ENCODE data around the gene NUMA1. TPM values are rescaled to one million over a fixed set of nuclear protein-coding genes. Genes with fewer than 3 reads are reported as not detected.

The NUMA1 gene
- total RNA-seq, 1 experiment from 2014 or later: 109 TPM

DNA sequence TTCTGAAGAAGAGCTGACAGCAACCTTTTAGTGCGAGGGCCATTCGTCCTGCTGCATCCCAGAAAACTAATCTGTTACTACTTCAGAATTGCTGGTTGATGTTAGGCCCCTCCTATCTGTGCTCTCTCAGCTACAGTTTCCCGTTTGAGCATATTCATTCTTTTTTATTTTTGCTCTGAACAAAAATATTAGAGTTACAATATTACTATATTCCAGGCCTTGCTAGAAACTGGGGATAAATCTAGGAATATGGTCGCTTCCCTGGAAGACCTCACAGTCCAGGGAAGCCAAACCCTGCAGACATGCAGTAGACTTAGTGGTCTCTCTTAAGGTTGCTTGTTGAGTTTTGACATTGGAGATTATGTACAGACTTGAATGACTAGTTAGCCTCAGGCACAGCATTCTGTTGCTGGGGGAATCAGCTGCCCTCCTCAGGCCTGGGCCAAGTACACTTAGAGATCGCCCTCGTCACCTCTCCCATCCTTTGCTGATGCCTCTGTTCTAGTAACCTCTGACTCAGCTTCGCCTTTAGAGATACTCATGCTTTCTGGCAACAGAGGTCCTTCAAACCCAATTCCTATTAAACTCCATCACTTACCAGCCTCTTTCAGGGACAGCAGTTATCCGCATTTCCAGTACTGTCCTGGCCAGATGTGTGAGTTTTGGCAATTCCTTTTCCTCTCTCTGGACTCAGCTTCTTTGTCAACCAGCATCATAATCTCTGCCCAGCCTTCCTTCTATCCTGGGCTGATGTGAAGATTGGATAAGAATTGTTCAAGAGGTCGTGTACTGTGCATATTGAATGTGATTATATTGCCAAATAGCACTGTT is 32.9 kb upstream of the NUMA1 start:
- H3K27me3 Mint-ChIP-seq (ENCODE audit: insufficient read depth, unreplicated experiment): no peaks in the 10 kb centered on the region
- H3K36me3 Mint-ChIP-seq (ENCODE audit: insufficient read depth, unreplicated experiment): peaks cover 7% of the 10 kb centered on the region
- peak overlapping the region; percentile 100 for H3K27ac Mint-ChIP-seq (ENCODE audit: low read depth, unreplicated experiment)
- H3K4me3 Mint-ChIP-seq (ENCODE audit: unreplicated experiment): peak overlapping the region; percentile 98
- TF ChIP-seq, protein P1, sequence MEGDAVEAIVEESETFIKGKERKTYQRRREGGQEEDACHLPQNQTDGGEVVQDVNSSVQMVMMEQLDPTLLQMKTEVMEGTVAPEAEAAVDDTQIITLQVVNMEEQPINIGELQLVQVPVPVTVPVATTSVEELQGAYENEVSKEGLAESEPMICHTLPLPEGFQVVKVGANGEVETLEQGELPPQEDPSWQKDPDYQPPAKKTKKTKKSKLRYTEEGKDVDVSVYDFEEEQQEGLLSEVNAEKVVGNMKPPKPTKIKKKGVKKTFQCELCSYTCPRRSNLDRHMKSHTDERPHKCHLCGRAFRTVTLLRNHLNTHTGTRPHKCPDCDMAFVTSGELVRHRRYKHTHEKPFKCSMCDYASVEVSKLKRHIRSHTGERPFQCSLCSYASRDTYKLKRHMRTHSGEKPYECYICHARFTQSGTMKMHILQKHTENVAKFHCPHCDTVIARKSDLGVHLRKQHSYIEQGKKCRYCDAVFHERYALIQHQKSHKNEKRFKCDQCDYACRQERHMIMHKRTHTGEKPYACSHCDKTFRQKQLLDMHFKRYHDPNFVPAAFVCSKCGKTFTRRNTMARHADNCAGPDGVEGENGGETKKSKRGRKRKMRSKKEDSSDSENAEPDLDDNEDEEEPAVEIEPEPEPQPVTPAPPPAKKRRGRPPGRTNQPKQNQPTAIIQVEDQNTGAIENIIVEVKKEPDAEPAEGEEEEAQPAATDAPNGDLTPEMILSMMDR (IDR thresholded peaks at IDR 0.05; ENCODE audit: unreplicated experiment): no peak
- no peaks in the 10 kb centered on the region for H3K9me3 Mint-ChIP-seq (ENCODE audit: unreplicated experiment)
- peaks cover 20% of the 10 kb centered on the region for H3K4me1 Mint-ChIP-seq (ENCODE audit: insufficient read depth, unreplicated experiment)
- BruUV-seq (replicated peaks): TSS peak; percentile 95
- CTCF ChIA-PET: interaction anchor here (1.1 to 4.1 kb wide), 6 partner anchors 13 to 70 kb away, joined by 3 to 31 read pairs (median 6); no protein-coding TSS in a partner anchor
- POLR2A ChIA-PET: interaction anchor here (0.6 to 4.8 kb wide), 27 partner anchors 8 to 1416 kb away, joined by 3 to 83 read pairs (median 8); partner anchors contain the start of genes INPPL1 and LAMTOR1
- DNase-seq (ENCODE audit: unreplicated experiment): no peak
- intact Hi-C loops (cut with micrococcal nuclease): loop anchor here (1.0 to 2.0 kb wide), 2 partner anchors 28 to 32 kb away; partner anchors contain the start of genes LRRC51 and NUMA1

DNA sequence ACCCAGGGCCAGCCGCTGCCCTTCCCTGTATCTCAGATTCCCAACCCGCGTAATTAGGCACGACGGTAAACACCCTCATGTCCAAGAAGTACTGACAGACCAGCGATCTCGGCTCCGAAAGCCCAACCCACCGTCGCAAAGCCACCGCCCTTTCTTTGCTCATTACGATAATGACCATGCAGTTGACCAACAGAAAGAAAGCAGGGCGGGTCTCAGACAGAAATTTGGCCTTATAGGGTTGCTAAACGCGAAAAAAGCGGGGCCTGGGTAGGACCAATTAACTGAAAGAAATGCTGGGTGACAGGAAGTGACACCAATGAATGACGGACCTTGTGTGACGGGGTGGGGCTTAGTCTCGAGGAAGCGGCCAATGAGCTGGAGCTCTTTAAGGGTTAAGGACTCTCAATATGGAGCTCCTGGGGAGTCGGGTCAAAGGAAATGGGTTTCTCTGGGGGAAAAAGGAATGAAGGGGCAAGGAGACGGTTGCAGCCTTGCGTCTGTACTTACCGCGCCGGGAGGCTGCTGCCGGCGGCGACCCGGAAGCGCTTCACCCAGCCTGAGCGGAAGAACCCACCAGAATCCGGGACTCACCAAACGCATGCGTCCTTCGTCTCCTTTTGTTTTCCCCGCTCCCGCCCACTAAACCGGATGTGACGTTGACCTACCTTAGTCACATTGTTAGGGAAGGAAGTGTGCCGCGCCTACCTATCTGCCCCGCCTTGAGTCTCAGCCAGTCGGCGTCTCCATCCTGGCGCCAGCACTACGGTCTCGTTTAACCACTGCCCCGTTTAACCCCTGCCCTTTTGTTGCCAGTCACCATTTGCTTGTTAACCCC is 32.0 kb upstream of the NUMA1 start, which contains the start of gene ANAPC15:
Gene ANAPC15 (minus strand): TSS at position 553 of the 835 bp plus-strand sequence. CDS start 1,419 bp downstream, outside the sequence.
- Mint-ChIP-seq H3K27me3 (ENCODE audit: insufficient read depth, unreplicated experiment) (no peaks in the 10 kb centered on the region), H3K36me3 (ENCODE audit: insufficient read depth, unreplicated experiment) (peaks cover 7% of the 10 kb centered on the region), H3K4me3 (ENCODE audit: unreplicated experiment) (peak within 1 kb of the TSS; percentile 98), H3K9me3 (ENCODE audit: unreplicated experiment) (no peaks in the 10 kb centered on the region), H3K4me1 (ENCODE audit: insufficient read depth, unreplicated experiment) (peaks cover 20% of the 10 kb centered on the region), H3K27ac (ENCODE audit: low read depth, unreplicated experiment) (peak within 1 kb of the TSS; percentile 100)
- intact Hi-C loops (cut with micrococcal nuclease): loop anchor here (1.0 to 2.0 kb wide), 2 partner anchors 29 to 32 kb away; partner anchors contain the start of genes LRRC51 and NUMA1
- no TSS peak for BruUV-seq (replicated peaks)
- TF ChIP-seq, protein P1 (IDR thresholded peaks at IDR 0.05; ENCODE audit: unreplicated experiment): no peak
- ChIA-PET CTCF (interaction anchor here (0.9 to 4.1 kb wide), 7 partner anchors 14 to 71 kb away, joined by 3 to 31 read pairs (median 6); no protein-coding TSS in a partner anchor), POLR2A (interaction anchor here (0.6 to 4.8 kb wide), 30 partner anchors 9 to 1417 kb away, joined by 3 to 83 read pairs (median 6); partner anchors contain the start of genes INPPL1 and LAMTOR1)
- peak; percentile 100 for DNase-seq (ENCODE audit: unreplicated experiment)

DNA sequence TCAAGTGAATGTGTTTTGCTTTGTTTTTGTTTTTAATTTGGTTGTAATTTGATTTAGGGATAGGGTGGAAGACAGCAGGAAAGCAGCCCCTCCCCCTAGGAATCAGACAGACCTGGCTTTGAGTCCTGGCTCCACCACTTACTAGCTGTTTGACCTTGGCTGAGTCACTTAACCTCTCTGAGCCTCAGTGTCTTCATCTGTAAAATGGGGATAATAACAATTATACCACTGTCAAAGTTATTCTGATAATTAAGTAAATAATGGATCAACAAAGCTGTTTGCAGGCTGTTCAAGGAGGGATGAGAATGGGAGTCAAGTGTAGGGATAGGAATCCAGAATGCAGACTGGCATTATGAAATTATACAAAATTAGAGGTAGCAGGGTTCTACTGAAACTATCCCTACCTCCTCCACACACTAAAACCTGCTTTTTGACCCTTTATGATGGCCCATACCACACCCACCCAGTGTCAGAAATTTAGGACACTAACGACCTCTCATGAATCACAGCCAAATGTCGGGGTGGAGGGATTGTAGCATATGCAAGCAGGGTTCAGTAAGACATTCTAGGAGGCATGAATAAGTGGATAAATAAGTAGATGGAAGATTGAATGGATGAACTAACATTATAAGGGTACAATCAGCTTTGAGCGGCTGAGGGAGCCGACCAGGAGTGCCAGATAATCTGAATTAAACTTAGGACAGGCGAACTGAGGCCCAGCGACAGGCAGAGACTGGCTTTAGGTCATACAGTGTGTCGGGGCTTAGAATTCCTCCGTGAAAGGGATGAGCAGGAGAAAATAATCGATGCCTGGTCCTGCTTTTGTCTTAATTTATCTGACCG is 31.2 kb upstream of the NUMA1 start:
- peak overlapping the region; percentile 98 for H3K4me3 Mint-ChIP-seq (ENCODE audit: unreplicated experiment)
- peak overlapping the region; percentile 100 for H3K27ac Mint-ChIP-seq (ENCODE audit: low read depth, unreplicated experiment)
- intact Hi-C loops (cut with micrococcal nuclease): loop anchor here (1.0 to 2.0 kb wide), 2 partner anchors 30 to 31 kb away; partner anchors contain the start of genes LRRC51 and NUMA1
- peaks cover 7% of the 10 kb centered on the region for H3K36me3 Mint-ChIP-seq (ENCODE audit: insufficient read depth, unreplicated experiment)
- BruUV-seq (replicated peaks): TSS peak; percentile 87
- ChIA-PET CTCF (interaction anchor here (0.6 to 4.1 kb wide), 12 partner anchors 20 to 276 kb away, joined by 3 to 31 read pairs (median 4); no protein-coding TSS in a partner anchor), POLR2A (interaction anchor here (0.5 to 4.8 kb wide), 28 partner anchors 10 to 308 kb away, joined by 3 to 83 read pairs (median 6); partner anchors contain the start of genes INPPL1 and LAMTOR1)
- peaks cover 20% of the 10 kb centered on the region for H3K4me1 Mint-ChIP-seq (ENCODE audit: insufficient read depth, unreplicated experiment)
- no peak for DNase-seq (ENCODE audit: unreplicated experiment)
- no peaks in the 10 kb centered on the region for H3K27me3 Mint-ChIP-seq (ENCODE audit: insufficient read depth, unreplicated experiment)
- TF ChIP-seq, protein P1 (IDR thresholded peaks at IDR 0.05; ENCODE audit: unreplicated experiment): no peak
- no peaks in the 10 kb centered on the region for H3K9me3 Mint-ChIP-seq (ENCODE audit: unreplicated experiment)
